ENCODE data around the gene C12orf54.

DNA sequence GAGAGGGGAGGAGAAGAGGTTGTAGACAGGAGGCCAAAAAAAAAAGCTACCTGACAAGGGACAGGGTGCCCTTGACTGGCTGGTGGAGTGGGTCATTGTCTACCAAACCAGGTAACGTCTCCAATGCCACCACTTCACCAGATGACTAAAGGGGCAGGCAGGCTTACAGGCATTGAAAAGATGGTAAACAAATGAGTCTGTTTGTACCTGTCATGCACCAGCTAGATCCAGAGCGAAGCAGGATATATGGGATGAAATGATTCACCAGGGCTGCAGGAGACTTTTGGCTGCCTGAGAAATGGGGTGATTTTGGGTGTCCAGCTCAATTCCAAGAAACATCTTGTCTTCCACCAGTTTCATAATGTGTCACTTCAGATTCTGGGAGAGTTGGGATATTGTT is 4.0 kb downstream of the C12orf54 start:
- no peak for TF ChIP-seq SIN3A (IDR thresholded peaks at IDR 0.05; ENCODE audit: low read depth, low read length)
- TF ChIP-seq, protein P1, sequence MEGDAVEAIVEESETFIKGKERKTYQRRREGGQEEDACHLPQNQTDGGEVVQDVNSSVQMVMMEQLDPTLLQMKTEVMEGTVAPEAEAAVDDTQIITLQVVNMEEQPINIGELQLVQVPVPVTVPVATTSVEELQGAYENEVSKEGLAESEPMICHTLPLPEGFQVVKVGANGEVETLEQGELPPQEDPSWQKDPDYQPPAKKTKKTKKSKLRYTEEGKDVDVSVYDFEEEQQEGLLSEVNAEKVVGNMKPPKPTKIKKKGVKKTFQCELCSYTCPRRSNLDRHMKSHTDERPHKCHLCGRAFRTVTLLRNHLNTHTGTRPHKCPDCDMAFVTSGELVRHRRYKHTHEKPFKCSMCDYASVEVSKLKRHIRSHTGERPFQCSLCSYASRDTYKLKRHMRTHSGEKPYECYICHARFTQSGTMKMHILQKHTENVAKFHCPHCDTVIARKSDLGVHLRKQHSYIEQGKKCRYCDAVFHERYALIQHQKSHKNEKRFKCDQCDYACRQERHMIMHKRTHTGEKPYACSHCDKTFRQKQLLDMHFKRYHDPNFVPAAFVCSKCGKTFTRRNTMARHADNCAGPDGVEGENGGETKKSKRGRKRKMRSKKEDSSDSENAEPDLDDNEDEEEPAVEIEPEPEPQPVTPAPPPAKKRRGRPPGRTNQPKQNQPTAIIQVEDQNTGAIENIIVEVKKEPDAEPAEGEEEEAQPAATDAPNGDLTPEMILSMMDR (IDR thresholded peaks at IDR 0.05 in 2 of 3, conservative IDR thresholded peaks at IDR 0.05 in 1 of 3; ENCODE audit: control insufficient read depth in 2 of 3, extremely low read depth in 1 of 3, insufficient read depth in 1 of 3, low read depth in 3 of 3, low read length in 3 of 3), result no peak
- TF ChIP-seq, protein P2, sequence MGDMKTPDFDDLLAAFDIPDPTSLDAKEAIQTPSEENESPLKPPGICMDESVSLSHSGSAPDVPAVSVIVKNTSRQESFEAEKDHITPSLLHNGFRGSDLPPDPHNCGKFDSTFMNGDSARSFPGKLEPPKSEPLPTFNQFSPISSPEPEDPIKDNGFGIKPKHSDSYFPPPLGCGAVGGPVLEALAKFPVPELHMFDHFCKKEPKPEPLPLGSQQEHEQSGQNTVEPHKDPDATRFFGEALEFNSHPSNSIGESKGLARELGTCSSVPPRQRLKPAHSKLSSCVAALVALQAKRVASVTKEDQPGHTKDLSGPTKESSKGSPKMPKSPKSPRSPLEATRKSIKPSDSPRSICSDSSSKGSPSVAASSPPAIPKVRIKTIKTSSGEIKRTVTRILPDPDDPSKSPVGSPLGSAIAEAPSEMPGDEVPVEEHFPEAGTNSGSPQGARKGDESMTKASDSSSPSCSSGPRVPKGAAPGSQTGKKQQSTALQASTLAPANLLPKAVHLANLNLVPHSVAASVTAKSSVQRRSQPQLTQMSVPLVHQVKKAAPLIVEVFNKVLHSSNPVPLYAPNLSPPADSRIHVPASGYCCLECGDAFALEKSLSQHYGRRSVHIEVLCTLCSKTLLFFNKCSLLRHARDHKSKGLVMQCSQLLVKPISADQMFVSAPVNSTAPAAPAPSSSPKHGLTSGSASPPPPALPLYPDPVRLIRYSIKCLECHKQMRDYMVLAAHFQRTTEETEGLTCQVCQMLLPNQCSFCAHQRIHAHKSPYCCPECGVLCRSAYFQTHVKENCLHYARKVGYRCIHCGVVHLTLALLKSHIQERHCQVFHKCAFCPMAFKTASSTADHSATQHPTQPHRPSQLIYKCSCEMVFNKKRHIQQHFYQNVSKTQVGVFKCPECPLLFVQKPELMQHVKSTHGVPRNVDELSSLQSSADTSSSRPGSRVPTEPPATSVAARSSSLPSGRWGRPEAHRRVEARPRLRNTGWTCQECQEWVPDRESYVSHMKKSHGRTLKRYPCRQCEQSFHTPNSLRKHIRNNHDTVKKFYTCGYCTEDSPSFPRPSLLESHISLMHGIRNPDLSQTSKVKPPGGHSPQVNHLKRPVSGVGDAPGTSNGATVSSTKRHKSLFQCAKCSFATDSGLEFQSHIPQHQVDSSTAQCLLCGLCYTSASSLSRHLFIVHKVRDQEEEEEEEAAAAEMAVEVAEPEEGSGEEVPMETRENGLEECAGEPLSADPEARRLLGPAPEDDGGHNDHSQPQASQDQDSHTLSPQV (IDR thresholded peaks at IDR 0.05), result no peak
- TF ChIP-seq, protein P3, sequence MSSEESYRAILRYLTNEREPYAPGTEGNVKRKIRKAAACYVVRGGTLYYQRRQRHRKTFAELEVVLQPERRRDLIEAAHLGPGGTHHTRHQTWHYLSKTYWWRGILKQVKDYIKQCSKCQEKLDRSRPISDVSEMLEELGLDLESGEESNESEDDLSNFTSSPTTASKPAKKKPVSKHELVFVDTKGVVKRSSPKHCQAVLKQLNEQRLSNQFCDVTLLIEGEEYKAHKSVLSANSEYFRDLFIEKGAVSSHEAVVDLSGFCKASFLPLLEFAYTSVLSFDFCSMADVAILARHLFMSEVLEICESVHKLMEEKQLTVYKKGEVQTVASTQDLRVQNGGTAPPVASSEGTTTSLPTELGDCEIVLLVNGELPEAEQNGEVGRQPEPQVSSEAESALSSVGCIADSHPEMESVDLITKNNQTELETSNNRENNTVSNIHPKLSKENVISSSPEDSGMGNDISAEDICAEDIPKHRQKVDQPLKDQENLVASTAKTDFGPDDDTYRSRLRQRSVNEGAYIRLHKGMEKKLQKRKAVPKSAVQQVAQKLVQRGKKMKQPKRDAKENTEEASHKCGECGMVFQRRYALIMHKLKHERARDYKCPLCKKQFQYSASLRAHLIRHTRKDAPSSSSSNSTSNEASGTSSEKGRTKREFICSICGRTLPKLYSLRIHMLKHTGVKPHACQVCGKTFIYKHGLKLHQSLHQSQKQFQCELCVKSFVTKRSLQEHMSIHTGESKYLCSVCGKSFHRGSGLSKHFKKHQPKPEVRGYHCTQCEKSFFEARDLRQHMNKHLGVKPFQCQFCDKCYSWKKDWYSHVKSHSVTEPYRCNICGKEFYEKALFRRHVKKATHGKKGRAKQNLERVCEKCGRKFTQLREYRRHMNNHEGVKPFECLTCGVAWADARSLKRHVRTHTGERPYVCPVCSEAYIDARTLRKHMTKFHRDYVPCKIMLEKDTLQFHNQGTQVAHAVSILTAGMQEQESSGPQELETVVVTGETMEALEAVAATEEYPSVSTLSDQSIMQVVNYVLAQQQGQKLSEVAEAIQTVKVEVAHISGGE (CRISPR knock-in tag; IDR thresholded peaks at IDR 0.05), result no peak
- TF ChIP-seq EZH2 (IDR thresholded peaks at IDR 0.05; ENCODE audit: borderline replicate concordance, control insufficient read depth, low read depth, low read length), result no peak
- no peak for TF ChIP-seq YBX1 (IDR thresholded peaks at IDR 0.05)
- TF ChIP-seq, protein P4, sequence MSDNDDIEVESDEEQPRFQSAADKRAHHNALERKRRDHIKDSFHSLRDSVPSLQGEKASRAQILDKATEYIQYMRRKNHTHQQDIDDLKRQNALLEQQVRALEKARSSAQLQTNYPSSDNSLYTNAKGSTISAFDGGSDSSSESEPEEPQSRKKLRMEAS (IDR thresholded peaks at IDR 0.05; ENCODE audit: low read depth, low read length), result no peak
